B cell (primary cell): ENCODE results near the gene SLC25A25.

Experiments used
- EZH2 ChIP-seq: IDR thresholded peaks from 2 replicates; pipeline ENCODE4 v1.6.1; 2012; ENCODE audit warnings: borderline replicate concordance, low read depth, mild to moderate bottlenecking, moderate library complexity, low read length; ENCODE audit not compliant: insufficient read depth, poor library complexity, severe bottlenecking
- TF ChIP-seq, protein P1 (sequence below): fragments of 200-600 bp; IDR thresholded peaks from one replicate; pipeline ENCODE4 v1.8.0; 2022; ENCODE audit warnings: antibody characterized with exemption, mild to moderate bottlenecking

- TF ChIP-seq, protein P1, sequence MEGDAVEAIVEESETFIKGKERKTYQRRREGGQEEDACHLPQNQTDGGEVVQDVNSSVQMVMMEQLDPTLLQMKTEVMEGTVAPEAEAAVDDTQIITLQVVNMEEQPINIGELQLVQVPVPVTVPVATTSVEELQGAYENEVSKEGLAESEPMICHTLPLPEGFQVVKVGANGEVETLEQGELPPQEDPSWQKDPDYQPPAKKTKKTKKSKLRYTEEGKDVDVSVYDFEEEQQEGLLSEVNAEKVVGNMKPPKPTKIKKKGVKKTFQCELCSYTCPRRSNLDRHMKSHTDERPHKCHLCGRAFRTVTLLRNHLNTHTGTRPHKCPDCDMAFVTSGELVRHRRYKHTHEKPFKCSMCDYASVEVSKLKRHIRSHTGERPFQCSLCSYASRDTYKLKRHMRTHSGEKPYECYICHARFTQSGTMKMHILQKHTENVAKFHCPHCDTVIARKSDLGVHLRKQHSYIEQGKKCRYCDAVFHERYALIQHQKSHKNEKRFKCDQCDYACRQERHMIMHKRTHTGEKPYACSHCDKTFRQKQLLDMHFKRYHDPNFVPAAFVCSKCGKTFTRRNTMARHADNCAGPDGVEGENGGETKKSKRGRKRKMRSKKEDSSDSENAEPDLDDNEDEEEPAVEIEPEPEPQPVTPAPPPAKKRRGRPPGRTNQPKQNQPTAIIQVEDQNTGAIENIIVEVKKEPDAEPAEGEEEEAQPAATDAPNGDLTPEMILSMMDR: no peak
- TF ChIP-seq EZH2: no peak
Measured at GRCh38 chr9:128144239-128145181, 76.5 kb downstream of the SLC25A25 start.
